HepG2 (cell line): ENCODE data around the gene GRK5. TPM values are rescaled to one million over a fixed set of nuclear protein-coding genes. Genes with fewer than 3 reads are reported as not detected.

Source experiments
- AHR ChIP-seq: IDR thresholded peaks from 2 replicates; pipeline ENCODE4 v1.6.1; 2018; ENCODE audit warnings: missing genetic modification reagents, missing compliant biosample characterization
- FOXA1 ChIP-seq, 2 experiments: fragments of 450-650 bp in 1 of 2; sonication (generic) in 1 of 2; formaldehyde crosslinking in 1 of 2; IDR thresholded peaks; 2 replicates each; pipeline versions ENCODE4 v1.4.0 to v1.6.1; 2016 to 2020; ENCODE audit warnings: missing genetic modification reagents in 1 of 2
- KIAA2018 ChIP-seq: sonication (generic); formaldehyde crosslinking; IDR thresholded peaks from 2 replicates; pipeline ENCODE4 v1.5.0; 2020; ENCODE audit warnings: mild to moderate bottlenecking, missing genetic modification reagents, borderline replicate concordance
- PAX8 ChIP-seq: sonication (generic); formaldehyde crosslinking; IDR thresholded peaks from 2 replicates; pipeline ENCODE4 v1.8.0; 2022; ENCODE audit warnings: mild to moderate bottlenecking, missing genetic modification reagents, borderline replicate concordance
- PRDM4 ChIP-seq: sonication (generic); formaldehyde crosslinking; IDR thresholded peaks from 2 replicates; pipeline ENCODE4 v1.9.0; 2021; ENCODE audit warnings: missing genetic modification reagents, borderline replicate concordance
- RBM22 ChIP-seq: fragments of 200-400 bp; formaldehyde crosslinking; optimal IDR thresholded peaks from 2 replicates; pipeline ENCODE3; 2017; ENCODE audit warnings: mild to moderate bottlenecking, low read length, moderate library complexity
- REPIN1 ChIP-seq: sonication (generic); formaldehyde crosslinking; IDR thresholded peaks from 2 replicates; pipeline ENCODE4 v1.8.0; 2022; ENCODE audit warnings: missing genetic modification reagents, low read depth, mild to moderate bottlenecking, borderline replicate concordance
- TFE3 ChIP-seq: IDR thresholded peaks from 2 replicates; pipeline ENCODE4 v1.6.1; 2016
- ZBTB49 ChIP-seq: sonication (generic); formaldehyde crosslinking; IDR thresholded peaks from 2 replicates; pipeline ENCODE4 v1.4.0; 2020; ENCODE audit warnings: missing genetic modification reagents, borderline replicate concordance
- ZNF362 ChIP-seq: sonication (generic); formaldehyde crosslinking; IDR thresholded peaks from 2 replicates; pipeline ENCODE4 v1.4.0; 2020; ENCODE audit warnings: missing genetic modification reagents, mild to moderate bottlenecking, borderline replicate concordance
- ZNF761 ChIP-seq: sonication (generic); formaldehyde crosslinking; conservative IDR thresholded peaks from 2 replicates; pipeline ENCODE4 v1.4.0; 2020; ENCODE audit warnings: mild to moderate bottlenecking, missing genetic modification reagents
- ZNF878 ChIP-seq: sonication (generic); formaldehyde crosslinking; IDR thresholded peaks from 2 replicates; pipeline ENCODE4 v1.8.1; 2023; ENCODE audit warnings: mild to moderate bottlenecking, missing genetic modification reagents, moderate library complexity
- polyA plus RNA-seq, 8 experiments: library from polyadenylated mRNA; depleted of rRNA in 3 of 8; stranded (reverse) in 7 of 8; unstranded in 1 of 8; fragments of >200 nt; fragmentation: Illumina TruSeq in 4 of 8; extraction: Trizol in 4 of 8; gene quantifications; 2 replicates each; pipeline versions ENCODE4 v1.2.1 to v1.2.3, GENCODE V29; 2011 to 2016; ENCODE audit warnings: low read depth in 4 of 8, missing spikeins in 1 of 8, mixed read lengths in 1 of 8; ENCODE audit not compliant: insufficient read depth in 1 of 8
- total RNA-seq, 5 experiments: library from RNA; depleted of rRNA; stranded (reverse); fragments of >200 nt; fragmentation: Illumina TruSeq; extraction: Trizol; gene quantifications; 2 replicates each; pipeline ENCODE4 v1.2.3, GENCODE V29; 2016; ENCODE audit warnings: low read depth in 1 of 5

Gene GRK5
- total and polyA plus RNA-seq, 2 of the 13 experiments (the other 11 are each of a cell fraction or from before 2014, with no cell fraction given): 10.4 to 12.6 TPM

- TF ChIP-seq RBM22: no peak
- peak; percentile 96 for TF ChIP-seq ZNF362
- TF ChIP-seq AHR (CRISPR knock-in tag): no peak
- no peak for TF ChIP-seq TFE3
- TF ChIP-seq PRDM4: no peak
- TF ChIP-seq FOXA1 (IDR thresholded peaks at IDR 0.05): peak; percentile 77
- TF ChIP-seq FOXA1 (CRISPR knock-in tag; IDR thresholded peaks at IDR 0.05): peak; percentile 86
- TF ChIP-seq PAX8 (CRISPR knock-in tag): no peak
- no peak for TF ChIP-seq KIAA2018
- 0 out of 2 replicates have a peak, but pooled peaks have one; percentile 46 for TF ChIP-seq ZNF878
- no peak for TF ChIP-seq ZBTB49 (CRISPR knock-in tag)
- no peak for TF ChIP-seq ZNF761 (CRISPR knock-in tag)
- no peak for TF ChIP-seq REPIN1 (CRISPR knock-in tag)
These were observed 29.5 kb upstream of the GRK5 start (continued) for GRCh38 chr10:119177708-119178371.
